Stimulated activated memory B cell treated with anti-CD40 and anti-IgM and Interleukin-4, amounts not matched to agents 10 μg/mL and 1 μg/mL and 100 μg/mL, for 72 hours (primary cell): ENCODE results near the gene HOXD8.

ENCODE experiments used
- ATAC-seq: fragments of 150-1000 bp; cut with Tn5 transposase; 2 replicates; pipeline ENCODE4 v1.10.0; 2021
- H3K27ac Mint-ChIP-seq: one replicate; pipeline ENCODE4 v1.8.0; 2022; ENCODE audit warnings: mild to moderate bottlenecking, mixed read lengths
- H3K27me3 Mint-ChIP-seq: one replicate; pipeline ENCODE4 v1.8.0; 2022; ENCODE audit warnings: mixed read lengths
- H3K36me3 Mint-ChIP-seq: one replicate; pipeline ENCODE4 v1.8.0; 2022; ENCODE audit warnings: mixed read lengths
- H3K4me1 Mint-ChIP-seq: one replicate; pipeline ENCODE4 v1.8.0; 2022; ENCODE audit warnings: mixed read lengths
- H3K4me3 Mint-ChIP-seq: one replicate; pipeline ENCODE4 v1.8.0; 2022; ENCODE audit warnings: mild to moderate bottlenecking, moderate library complexity, mixed read lengths
- H3K9me3 Mint-ChIP-seq: one replicate; pipeline ENCODE4 v1.8.0; 2022; ENCODE audit warnings: mixed read lengths

HOXD8 gene

DNA sequence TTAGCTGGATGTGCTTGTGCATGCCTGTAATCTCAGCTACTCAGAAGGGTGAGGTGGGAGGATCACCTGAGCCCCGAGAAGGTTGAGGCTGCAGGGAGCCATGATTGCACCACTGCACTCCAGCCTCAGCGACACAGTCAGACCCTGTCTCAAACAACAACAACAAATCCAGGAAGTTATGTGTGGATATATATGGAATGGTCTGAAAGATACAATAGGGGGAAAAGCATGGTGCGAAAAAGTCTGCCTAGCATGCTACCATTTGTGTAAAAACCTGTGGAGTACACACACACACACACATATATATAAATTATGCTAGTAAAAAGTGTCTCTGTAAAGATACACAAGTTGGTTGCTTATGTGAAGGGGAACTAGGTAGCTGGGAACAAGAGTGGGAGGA lies 52.0 kb downstream of the HOXD8 start:
- no peaks in the 10 kb centered on the region for H3K9me3 Mint-ChIP-seq
- H3K36me3 Mint-ChIP-seq, result no peaks in the 10 kb centered on the region
- ATAC-seq, result no peak
- no peak overlapping the region for H3K27ac Mint-ChIP-seq
- H3K27me3 Mint-ChIP-seq, result peaks cover 66% of the 10 kb centered on the region
- H3K4me3 Mint-ChIP-seq, result no peak overlapping the region
- peaks cover 6% of the 10 kb centered on the region for H3K4me1 Mint-ChIP-seq
